Head of caudate nucleus (tissue), 42 donors: ENCODE data around the gene NDUFA7.
"Not testable (repeated sequence)": the region's sequence is repeated elsewhere in the genome, so short reads cannot be mapped to it uniquely, and the experiment has no call there.

Experiments
- DNase-seq, 42 donors: peaks; one replicate each; pipeline versions ENCODE4 v3.0.0 to v3.0.0-alpha.2; 2020 to 2021; ENCODE audit warnings: mixed read lengths in 7 of 42
- intact Hi-C: fragments of 100-400 bp; cut with DNase I; formaldehyde crosslinking; loops from one replicate; pipeline ENCODE4 v1.15.0; 2022

NDUFA7 gene

GRCh38 chr19:8306235-8307054 is 14.7 kb downstream of the NDUFA7 start:
- intact Hi-C loops, result no loop called here
- peak in 18 of 42 donors; percentile 0 to 37 (median 12) for DNase-seq

DNA sequence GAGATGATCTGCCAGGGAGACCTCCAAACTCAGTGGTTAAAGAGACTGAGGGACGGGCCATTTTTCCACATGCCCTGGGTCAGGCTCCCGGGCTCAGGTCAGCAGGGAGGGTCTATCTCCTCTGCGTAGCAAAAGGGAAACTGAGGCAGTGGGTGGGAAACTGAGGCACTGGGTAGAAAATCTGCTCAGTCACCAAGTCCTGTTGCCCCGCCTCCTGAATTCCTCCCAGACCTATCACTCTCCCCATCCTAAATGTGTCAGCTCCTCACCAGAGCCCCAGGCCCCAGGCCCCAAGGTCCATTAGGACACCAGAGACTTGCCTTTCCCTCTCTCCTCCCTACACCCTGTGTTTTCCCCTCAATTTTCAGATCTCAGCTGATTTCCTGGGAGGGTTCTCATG is 15.4 kb downstream of the NDUFA7 start:
- intact Hi-C loops, result no loop called here
- peak in 15 of 42 donors; percentile 0 to 39 (median 7) for DNase-seq

GRCh38 chr19:8304841-8305621 is 16.1 kb downstream of the NDUFA7 start:
- intact Hi-C loops, result no loop called here
- DNase-seq, result peak in 20 of 42 donors; percentile 0 to 42 (median 16)

- intact Hi-C loops, result no loop called here
- DNase-seq, result peak in 12 of 42 donors; percentile 0 to 16 (median 7)
Measured at GRCh38 chr19:8302734-8303133, 18.4 kb downstream of the NDUFA7 start.

- intact Hi-C loops, result no loop called here
- peak in 22 of 42 donors; percentile 5 to 50 (median 20) for DNase-seq
Measured at GRCh38 chr19:8302357-8302691, 18.9 kb downstream of the NDUFA7 start.

GRCh38 chr19:8291337-8291736 is 29.8 kb downstream of the NDUFA7 start:
- DNase-seq, intact Hi-C loops: not testable (repeated sequence)

DNA sequence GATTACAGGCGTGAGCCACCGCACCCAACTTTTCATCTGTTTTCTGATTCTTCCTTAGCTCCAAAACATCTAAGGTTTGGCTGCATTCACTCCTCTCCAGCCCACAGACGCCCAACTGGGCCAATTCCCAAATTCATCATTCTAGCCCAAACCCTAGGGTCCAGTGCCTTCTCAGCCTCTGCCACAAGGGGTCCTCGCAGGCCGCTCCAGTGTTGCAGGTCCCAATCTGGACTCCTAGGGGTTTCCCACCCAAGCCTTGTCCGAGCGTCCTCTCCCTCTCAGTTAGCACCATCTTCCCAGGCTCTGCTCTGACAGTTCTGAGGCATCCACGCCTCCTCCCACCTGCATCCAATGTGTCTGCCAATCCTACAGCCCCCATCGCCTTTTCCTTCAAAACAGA is 44.7 kb downstream of the NDUFA7 start:
- DNase-seq, intact Hi-C loops: not testable (repeated sequence)

DNA sequence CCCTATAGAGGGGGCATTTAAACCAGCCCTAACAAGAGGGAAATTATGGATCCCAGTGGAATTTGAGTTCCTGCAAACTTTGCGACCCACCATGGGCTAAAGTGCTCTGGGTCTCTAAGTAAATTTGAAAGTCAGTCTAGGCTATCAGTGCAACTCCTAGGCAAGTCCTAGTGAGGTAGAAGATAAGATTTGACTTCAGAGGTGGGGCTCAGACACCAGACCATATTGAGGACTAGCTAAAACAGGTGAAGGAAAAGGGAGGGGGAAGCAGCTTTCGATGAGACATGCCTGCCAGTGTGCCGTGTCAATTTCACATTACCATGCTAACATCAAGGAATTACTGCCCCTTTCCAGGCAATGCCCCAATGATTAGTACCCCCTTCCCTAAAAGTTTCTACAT is 51.5 kb downstream of the NDUFA7 start:
- DNase-seq, result peak in 4 of 42 donors; percentile 6 to 16 (median 9)
- intact Hi-C loops, result no loop called here

DNA sequence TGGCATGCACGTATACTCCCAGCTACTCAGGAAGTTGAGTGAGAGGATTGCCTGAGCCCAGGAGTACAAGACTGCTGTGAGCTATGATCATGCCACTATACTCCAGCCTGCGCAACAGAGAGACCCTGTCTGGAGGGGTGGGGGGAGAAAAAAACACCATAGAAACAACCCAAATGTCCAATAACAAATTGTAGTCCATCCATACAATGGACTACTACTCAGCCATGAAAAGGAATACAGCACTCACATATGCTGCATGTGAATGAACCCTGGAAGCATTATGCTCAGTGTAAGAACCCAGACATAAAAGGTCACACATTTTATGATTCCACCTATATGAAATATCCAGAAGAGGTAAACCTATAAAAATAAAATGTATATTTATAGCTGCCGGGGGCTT is 55.3 kb downstream of the NDUFA7 start:
- intact Hi-C loops, result no loop called here
- peak in 6 of 42 donors; percentile 2 to 30 (median 6) for DNase-seq

DNA sequence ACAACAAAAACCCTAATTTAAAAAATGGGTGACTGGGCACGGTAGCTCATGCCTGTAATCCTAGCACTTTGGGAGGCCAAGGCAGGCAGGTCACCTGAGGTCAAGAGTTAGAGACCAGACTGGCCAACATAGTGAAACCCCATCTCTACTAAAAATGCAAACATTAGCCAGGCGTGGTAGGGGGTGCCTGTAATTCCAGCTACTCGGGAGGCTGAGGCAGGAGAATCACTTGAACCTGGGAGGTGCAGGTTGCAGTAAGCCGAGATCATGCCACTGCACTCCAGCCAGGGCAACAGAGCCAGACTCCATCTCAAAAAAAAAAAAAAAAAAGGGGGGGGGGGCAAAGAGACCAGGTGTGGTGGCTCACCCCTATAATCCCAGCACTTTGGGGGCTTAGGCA is 56.9 kb downstream of the NDUFA7 start:
- intact Hi-C loops, result not testable (repeated sequence)
- peak in 8 of 42 donors; percentile 2 to 20 (median 6) for DNase-seq

DNA sequence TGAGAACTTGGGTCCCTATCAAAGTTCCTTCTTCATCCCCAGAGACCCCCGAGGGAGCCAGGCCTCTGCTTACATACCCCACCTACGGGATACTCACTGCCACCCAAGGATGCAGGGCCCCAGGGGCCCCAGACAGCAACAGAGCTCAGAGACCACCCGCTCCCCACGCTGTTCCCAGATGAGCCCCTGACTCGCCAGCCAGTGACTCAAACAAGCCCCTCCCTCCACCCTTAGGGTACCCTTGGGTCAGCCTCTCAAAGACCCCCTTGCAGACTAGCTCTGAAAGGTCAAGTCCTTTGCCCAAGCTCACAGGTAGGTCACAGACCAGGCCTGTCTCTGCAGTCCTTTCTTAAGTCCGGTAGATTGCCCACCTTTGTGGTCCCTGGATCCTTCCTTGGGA is 58.7 kb downstream of the NDUFA7 start:
- intact Hi-C loops, result no loop called here
- DNase-seq, result peak in 5 of 42 donors; percentile 2 to 31 (median 22)

GRCh38 chr19:8261881-8262280 is 59.3 kb downstream of the NDUFA7 start:
- DNase-seq, result peak in 7 of 42 donors; percentile 0 to 41 (median 19)
- intact Hi-C loops, result no loop called here

- peak in 3 of 42 donors; percentile 2 to 6 (median 2) for DNase-seq
- intact Hi-C loops, result no loop called here
Measured at GRCh38 chr19:8261347-8261746, 59.8 kb downstream of the NDUFA7 start.
